IMR-90 (cell line): ENCODE data around the gene NOC2L. TPM values are rescaled to one million over a fixed set of nuclear protein-coding genes. Genes with fewer than 3 reads are reported as not detected.

Experiments used
- ATAC-seq: fragments of 200-7000 bp; cut with Tn5 transposase; 2 replicates; pipeline ENCODE4 v1.9.1; 2020; ENCODE audit warnings: low read depth, mild to moderate bottlenecking, moderate library complexity
- BruUV-seq: library from RNA; stranded (reverse); fragments of 400-500 nt; replicated peaks from 2 replicates; lab custom pipeline; 2021; lab: Mats Ljungman, UMichigan
- CTCF ChIA-PET: fragments of 300-600 bp; formaldehyde crosslinking; extraction: SDS; loops from one replicate; lab custom pipeline; 2021; ENCODE audit warnings: antibody characterized with exemption; lab: Yijun Ruan, JAX
- POLR2A ChIA-PET: fragments of 300-600 bp; sonication (Branson Sonifier 250); formaldehyde crosslinking; loops from one replicate; lab custom pipeline; 2022; ENCODE audit warnings: antibody characterized with exemption; ENCODE audit not compliant: unreplicated experiment; lab: Charles Lee
- DNase-seq: peaks from one replicate; pipeline ENCODE4 v3.0.0; 2013
- H2AFZ ChIP-seq: replicated peaks from 2 replicates; pipeline ENCODE3; 2013; ENCODE audit warnings: low read length, mild to moderate bottlenecking; ENCODE audit not compliant: poor library complexity
- H2AK5ac ChIP-seq: 2 replicates; pipeline ENCODE4 v1.6.1; 2013; ENCODE audit warnings: low read depth, low read length, inconsistent platforms
- H2AK9ac ChIP-seq: replicated peaks from 2 replicates; pipeline ENCODE3; 2013; ENCODE audit warnings: mild to moderate bottlenecking, low read depth, low read length, moderate library complexity; ENCODE audit not compliant: poor library complexity
- H2BK120ac ChIP-seq: 2 replicates; pipeline ENCODE4 v1.6.1; 2013; ENCODE audit warnings: low read depth, low read length, inconsistent platforms
- H2BK15ac ChIP-seq: 3 replicates; pipeline ENCODE4 v1.6.1; 2013; ENCODE audit warnings: low read depth, low read length, inconsistent platforms
- H2BK20ac ChIP-seq: 2 replicates; pipeline ENCODE4 v1.6.1; 2013; ENCODE audit warnings: low read depth, mild to moderate bottlenecking, inconsistent platforms, low read length, moderate library complexity
- H2BK5ac ChIP-seq: 2 replicates; pipeline ENCODE4 v1.6.1; 2013; ENCODE audit warnings: mild to moderate bottlenecking, low read depth, low read length, inconsistent platforms; ENCODE audit not compliant: poor library complexity, severe bottlenecking
- H3K14ac ChIP-seq: replicated peaks from 2 replicates; pipeline ENCODE4 v1.6.1; 2013; ENCODE audit warnings: low read depth, low read length, inconsistent platforms
- H3K18ac ChIP-seq: 2 replicates; pipeline ENCODE4 v1.6.1; 2013; ENCODE audit warnings: low read depth, low read length, control low read depth
- H3K23ac ChIP-seq: 2 replicates; pipeline ENCODE4 v1.6.1; 2013; ENCODE audit warnings: low read depth, low read length, inconsistent platforms
- H3K27ac ChIP-seq: 2 replicates; pipeline ENCODE4 v1.5.1; 2013; ENCODE audit warnings: mild to moderate bottlenecking, control low read depth, low read length; ENCODE audit not compliant: insufficient read depth
- H3K27me3 ChIP-seq: 2 replicates; pipeline ENCODE4 v1.6.1; 2013; ENCODE audit warnings: low read length; ENCODE audit not compliant: control insufficient read depth, insufficient read depth
- H3K36me3 ChIP-seq: 2 replicates; pipeline ENCODE4 v1.6.1; 2013; ENCODE audit warnings: low read length, mixed read lengths; ENCODE audit not compliant: control insufficient read depth, insufficient read depth
- H3K4ac ChIP-seq: 2 replicates; pipeline ENCODE4 v1.6.1; 2013; ENCODE audit warnings: low read depth, low read length, inconsistent platforms
- H3K4me1 ChIP-seq: 2 replicates; pipeline ENCODE4 v1.6.1; 2013; ENCODE audit warnings: low read length, mixed read lengths; ENCODE audit not compliant: control insufficient read depth, insufficient read depth
- H3K4me2 ChIP-seq: 2 replicates; pipeline ENCODE4 v1.6.1; 2013; ENCODE audit warnings: low read depth, mild to moderate bottlenecking, control low read depth, low read length, moderate library complexity
- H3K4me3 ChIP-seq: 2 replicates; pipeline ENCODE4 v1.5.1; 2013; ENCODE audit warnings: low read depth, mild to moderate bottlenecking, control low read depth, low read length, moderate library complexity; ENCODE audit not compliant: insufficient read depth
- H3K56ac ChIP-seq: 2 replicates; pipeline ENCODE4 v1.6.1; 2013; ENCODE audit warnings: low read length, inconsistent platforms; ENCODE audit not compliant: insufficient read depth; ENCODE audit errors: extremely low read depth
- H3K79me1 ChIP-seq, 2 experiments: 2 replicates each; pipeline ENCODE4 v1.6.1; 2013; ENCODE audit warnings: low read length in 2 of 2, inconsistent platforms in 1 of 2, low read depth in 1 of 2
- H3K9ac ChIP-seq: 2 replicates; pipeline ENCODE4 v1.6.1; 2013; ENCODE audit warnings: low read depth, low read length, control low read depth
- H3K9me1 ChIP-seq: 2 replicates; pipeline ENCODE4 v1.6.1; 2013; ENCODE audit warnings: low read length, inconsistent platforms; ENCODE audit not compliant: insufficient read depth
- H3K9me3 ChIP-seq: 2 replicates; pipeline ENCODE4 v1.6.1; 2013; ENCODE audit warnings: low read length; ENCODE audit not compliant: control insufficient read depth, insufficient read depth
- H4K20me1 ChIP-seq: 2 replicates; pipeline ENCODE4 v1.6.1; 2013; ENCODE audit warnings: low read length, inconsistent platforms; ENCODE audit not compliant: insufficient read depth
- H4K5ac ChIP-seq: 2 replicates; pipeline ENCODE4 v1.6.1; 2013; ENCODE audit warnings: mild to moderate bottlenecking, low read depth, low read length, control low read depth
- H4K8ac ChIP-seq, 2 experiments: 2 replicates each; pipeline ENCODE4 v1.6.1; 2013; ENCODE audit warnings: low read depth in 2 of 2, low read length in 2 of 2, control low read depth in 1 of 2, inconsistent platforms in 1 of 2
- H4K91ac ChIP-seq: 2 replicates; pipeline ENCODE4 v1.6.1; 2013; ENCODE audit warnings: low read depth, low read length, inconsistent platforms; ENCODE audit not compliant: insufficient read depth
- POLR2A ChIP-seq: IDR thresholded peaks from 2 replicates; pipeline ENCODE4 v1.6.1; 2012; ENCODE audit warnings: mild to moderate bottlenecking, low read depth, low read length
- RCOR1 ChIP-seq: IDR thresholded peaks from 2 replicates; pipeline ENCODE4 v1.6.1; 2012; ENCODE audit warnings: mild to moderate bottlenecking, low read length, improper control_type of control experiment; ENCODE audit not compliant: insufficient replicate concordance
- WGBS, 2 experiments: methylation state at CpG; one replicate each; pipeline versions ENCODE4 v1.1.5 to v1.1.7; 2013; ENCODE audit warnings: missing lambda C conversion rate in 2 of 2; ENCODE audit not compliant: insufficient read length in 1 of 2; ENCODE audit errors: extremely low coverage in 2 of 2; 5-methylcytosine and 5-hydroxymethylcytosine counted together
- dilution Hi-C: fragments of 300-500 bp; cut with HindIII; formaldehyde crosslinking; loops from one replicate; pipeline ENCODE4 v1.14.3; 2018; ENCODE audit warnings: low sequenced_read_pairs; ENCODE audit not compliant: unreplicated experiment
- in situ Hi-C: fragments of 300-500 bp; cut with MboI; formaldehyde crosslinking; loops from 3 replicates; pipeline ENCODE4 v1.14.3; 2019; ENCODE audit warnings: low sequenced_read_pairs, inconsistent platforms, mixed read lengths
- intact Hi-C: fragments of 100-400 bp; cut with micrococcal nuclease; formaldehyde crosslinking; loops from 2 replicates; pipeline ENCODE4 v1.10.0; 2022
- polyA plus RNA-seq, 3 experiments: library from polyadenylated mRNA; depleted of rRNA; stranded (reverse); fragments of >200 nt; gene quantifications; 2 replicates each; pipeline ENCODE4 v1.2.3, GENCODE V29; 2012; ENCODE audit warnings: low replicate concordance in 1 of 3
- total RNA-seq: library from RNA; depleted of rRNA; stranded (reverse); fragments of >200 nt; gene quantifications from 2 replicates; pipeline ENCODE4 v1.2.3, GENCODE V29; 2012

Gene NOC2L
- total and polyA plus RNA-seq, 2 of the 4 experiments (the other 2 are of a cell fraction): 74.2 to 106 TPM

GRCh38 chr1:996851-997712 lies 38.0 kb upstream of the NOC2L start:
- H3K4me2 ChIP-seq: no peak overlapping the region
- peaks cover 4% of the 10 kb centered on the region for H3K9me3 ChIP-seq
- no peak overlapping the region for H3K9ac ChIP-seq
- H3K14ac ChIP-seq: no peak overlapping the region; the same call in 1 of the 2 replicates
- peaks cover 4% of the 10 kb centered on the region; the same call in 1 of the 2 replicates for H3K4me1 ChIP-seq
- no peaks in the 10 kb centered on the region for H3K36me3 ChIP-seq
- no peak overlapping the region for H2AFZ ChIP-seq
- no peak overlapping the region for H2BK5ac ChIP-seq
- no peak overlapping the region for H2BK120ac ChIP-seq
- DNase-seq: no peak
- WGBS, 2 experiments: 86% methylated on average over 11 of the region's 24 CpGs; no CpG with 5 or more reads in 1 of the 2 experiments
- no peak overlapping the region for H2BK20ac ChIP-seq
- no peak overlapping the region for H3K18ac ChIP-seq
- no peak overlapping the region for H3K23ac ChIP-seq
- H3K4me3 ChIP-seq: no peak overlapping the region
- in situ Hi-C loops: no loop called here
- BruUV-seq: no TSS peak
- peaks cover 3 to 26% of the 10 kb centered on the region in 2 experiments; a peak in 3 of 4 replicates for H3K79me1 ChIP-seq
- no peak for ATAC-seq
- H3K9me1 ChIP-seq: no peaks in the 10 kb centered on the region
- intact Hi-C loops: no loop called here
- dilution Hi-C loops: no loop called here
- H2AK9ac ChIP-seq: peak overlapping the region; percentile 55
- no peak overlapping the region for H2BK15ac ChIP-seq
- H2AK5ac ChIP-seq: no peak overlapping the region
- TF ChIP-seq POLR2A: peak; percentile 46
- no peak for TF ChIP-seq RCOR1
- H3K27me3 ChIP-seq: no peaks in the 10 kb centered on the region
- no peak overlapping the region for H3K4ac ChIP-seq
- no peak overlapping the region for H4K5ac ChIP-seq
- H4K91ac ChIP-seq: no peak overlapping the region
- ChIA-PET POLR2A (no interaction called here), CTCF (no interaction called here)
- no peak overlapping the region for H3K56ac ChIP-seq
- peaks cover 6% of the 10 kb centered on the region; the same call in 1 of the 2 replicates for H4K20me1 ChIP-seq
- no peak overlapping the region for H3K27ac ChIP-seq
- no peak overlapping the region for H4K8ac ChIP-seq
